GM23248 (cell line): ENCODE results near the gene CTTNBP2. TPM values are rescaled to one million over a fixed set of nuclear protein-coding genes. Genes with fewer than 3 reads are reported as not detected.

Source experiments
- DNase-seq: peaks from one replicate; pipeline ENCODE4 v3.0.0-alpha.2; 2015
- H2AFZ ChIP-seq: fragments of 200-600 bp; sonication (generic); 2 replicates; pipeline ENCODE4 v1.6.1; 2016; ENCODE audit warnings: antibody characterized with exemption
- H3F3A ChIP-seq: fragments of 200-600 bp; sonication (generic); 2 replicates; pipeline ENCODE4 v1.6.1; 2016; ENCODE audit warnings: mild to moderate bottlenecking, antibody characterized with exemption, mixed run types; ENCODE audit not compliant: insufficient read depth
- H3K27ac ChIP-seq: fragments of 200-600 bp; sonication (generic); 2 replicates; pipeline ENCODE4 v1.5.1; 2016; ENCODE audit warnings: mild to moderate bottlenecking
- H3K27me3 ChIP-seq: fragments of 200-600 bp; sonication (generic); replicated peaks from 2 replicates; pipeline ENCODE4 v1.6.1; 2016; ENCODE audit warnings: mild to moderate bottlenecking; ENCODE audit not compliant: insufficient read depth
- H3K36me3 ChIP-seq: fragments of 200-600 bp; sonication (generic); 2 replicates; pipeline ENCODE4 v1.6.1; 2016; ENCODE audit warnings: low read depth, mild to moderate bottlenecking
- H3K4me1 ChIP-seq: fragments of 200-600 bp; sonication (generic); 2 replicates; pipeline ENCODE4 v1.6.1; 2016; ENCODE audit warnings: mild to moderate bottlenecking; ENCODE audit not compliant: insufficient read depth
- H3K4me2 ChIP-seq: fragments of 200-600 bp; sonication (generic); one replicate; pipeline ENCODE4 v1.6.1; 2016; ENCODE audit warnings: mild to moderate bottlenecking; ENCODE audit not compliant: unreplicated experiment
- H3K4me3 ChIP-seq: fragments of 200-600 bp; sonication (generic); 2 replicates; pipeline ENCODE4 v1.5.1; 2016; ENCODE audit warnings: mild to moderate bottlenecking
- H3K79me2 ChIP-seq: fragments of 200-600 bp; sonication (generic); 2 replicates; pipeline ENCODE4 v1.6.1; 2016; ENCODE audit warnings: mild to moderate bottlenecking; ENCODE audit not compliant: insufficient read depth
- H3K9ac ChIP-seq: fragments of 200-600 bp; sonication (generic); 2 replicates; pipeline ENCODE4 v1.6.1; 2016; ENCODE audit warnings: mild to moderate bottlenecking
- H3K9me2 ChIP-seq: fragments of 200-600 bp; sonication (generic); 2 replicates; pipeline ENCODE4 v1.6.1; 2016; ENCODE audit warnings: mixed run types, mild to moderate bottlenecking, moderate library complexity; ENCODE audit not compliant: insufficient read depth
- H3K9me3 ChIP-seq: fragments of 200-600 bp; sonication (generic); one replicate; pipeline ENCODE4 v1.6.1; 2017; ENCODE audit warnings: low read depth
- H4K20me1 ChIP-seq: fragments of 200-600 bp; sonication (generic); 2 replicates; pipeline ENCODE4 v1.6.0; 2016; ENCODE audit not compliant: insufficient read depth
- EZH2 ChIP-seq: fragments of 200-600 bp; sonication (generic); IDR thresholded peaks from 2 replicates; pipeline ENCODE4 v1.6.1; 2018; ENCODE audit warnings: antibody characterized with exemption, mild to moderate bottlenecking; ENCODE audit not compliant: insufficient read depth, poor library complexity, severe bottlenecking
- EZH2phosphoT487 ChIP-seq: fragments of 200-600 bp; sonication (generic); IDR thresholded peaks from 2 replicates; pipeline ENCODE4 v1.6.1; 2018; ENCODE audit warnings: antibody characterized with exemption, moderate library complexity, mild to moderate bottlenecking, low read depth; ENCODE audit not compliant: insufficient read depth
- WGBS, 2 experiments: methylation state at CpG; one replicate each; pipeline ENCODE4 v1.1.6; 2015 to 2017; ENCODE audit warnings: low lambda C conversion rate in 2 of 2, low coverage in 1 of 2; ENCODE audit errors: missing lambda C conversion rate in 2 of 2; 5-methylcytosine and 5-hydroxymethylcytosine counted together
- in situ Hi-C: fragments of 300-500 bp; cut with MboI; formaldehyde crosslinking; loops from 2 replicates; pipeline ENCODE4 v1.15.0; 2020
- polyA plus RNA-seq: library from polyadenylated mRNA; unstranded; fragments of >200 nt; fragmentation: Nextera tagmentation; extraction: Ambion mirVana; gene quantifications from 2 replicates; pipeline ENCODE4 v1.2.1, GENCODE V29; 2016
- total RNA-seq: library from RNA; depleted of rRNA; stranded (reverse); fragments of >200 nt; shearing (Covaris generic); gene quantifications from 2 replicates; pipeline ENCODE4 v1.2.3, GENCODE V29; 2014

CTTNBP2 gene
- total and polyA plus RNA-seq, 2 experiments from 2014 or later: not detected

DNA sequence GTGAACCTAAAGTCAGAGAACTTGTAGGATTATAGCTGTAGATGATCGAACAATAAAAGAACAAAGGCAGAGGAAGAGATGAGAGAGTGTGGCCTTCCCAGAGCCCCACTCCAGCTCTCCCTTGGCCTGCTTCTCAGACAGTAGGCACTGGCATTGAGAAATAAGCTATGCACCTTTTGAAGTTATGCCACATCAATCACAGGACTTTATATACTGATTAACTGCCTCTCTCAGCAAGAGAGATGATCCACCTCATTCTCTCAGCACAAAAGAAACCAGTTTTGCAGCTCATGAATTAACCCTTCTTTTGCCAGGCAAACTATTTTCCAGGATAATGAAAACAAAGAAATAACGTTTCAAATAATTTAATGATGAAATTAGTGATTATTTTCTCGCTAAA, 22.0 kb upstream of the CTTNBP2 start:
- Histone ChIP-seq H3K4me1 (no peaks in the 10 kb centered on the region), H3K9me3 (no peaks in the 10 kb centered on the region), H3K9me2 (no peaks in the 10 kb centered on the region), H3K4me3 (no peak overlapping the region), H3K9ac (no peak overlapping the region), H2AFZ (no peak overlapping the region), H4K20me1 (no peaks in the 10 kb centered on the region), H3K27ac (no peak overlapping the region), H3F3A (no peaks in the 10 kb centered on the region), H3K79me2 (no peaks in the 10 kb centered on the region), H3K27me3 (no peaks in the 10 kb centered on the region), H3K4me2 (no peak overlapping the region), H3K36me3 (no peaks in the 10 kb centered on the region)
- no peak for DNase-seq
- in situ Hi-C loops: no loop called here
- TF ChIP-seq EZH2 (no peak), EZH2phosphoT487 (no peak)
- WGBS, 2 experiments: 3 to 14% methylated on average over 3 of the region's 3 CpGs

- Histone ChIP-seq H3K4me2 (no peak overlapping the region), H3K79me2 (no peaks in the 10 kb centered on the region), H3K4me3 (no peak overlapping the region), H3F3A (no peaks in the 10 kb centered on the region), H3K9me2 (no peaks in the 10 kb centered on the region), H3K27ac (no peak overlapping the region), H3K27me3 (no peaks in the 10 kb centered on the region), H3K36me3 (no peaks in the 10 kb centered on the region), H3K9me3 (no peaks in the 10 kb centered on the region), H3K4me1 (no peaks in the 10 kb centered on the region), H2AFZ (no peak overlapping the region), H4K20me1 (no peaks in the 10 kb centered on the region), H3K9ac (no peak overlapping the region)
- in situ Hi-C loops: no loop called here
- TF ChIP-seq EZH2: no peak
- no peak for TF ChIP-seq EZH2phosphoT487
- WGBS, 2 experiments: 43 to 45% methylated on average over 1 of the region's 1 CpG
- no peak for DNase-seq
Measured at GRCh38 chr7:117894037-117894436, 20.8 kb upstream of the CTTNBP2 start.

- in situ Hi-C loops: no loop called here
- Histone ChIP-seq H3K4me1 (no peaks in the 10 kb centered on the region), H4K20me1 (no peaks in the 10 kb centered on the region), H3K4me2 (no peak overlapping the region), H3K9me2 (no peaks in the 10 kb centered on the region), H3K9ac (no peak overlapping the region), H3K4me3 (no peak overlapping the region), H3K79me2 (no peaks in the 10 kb centered on the region), H3K27me3 (no peaks in the 10 kb centered on the region), H3K36me3 (no peaks in the 10 kb centered on the region), H2AFZ (no peak overlapping the region), H3K9me3 (no peaks in the 10 kb centered on the region), H3F3A (no peaks in the 10 kb centered on the region), H3K27ac (no peak overlapping the region)
- 53 to 62% methylated on average over 2 of the region's 2 CpGs for WGBS, 2 experiments
- TF ChIP-seq EZH2phosphoT487: no peak
- TF ChIP-seq EZH2: no peak
- no peak for DNase-seq
Measured at GRCh38 chr7:117892821-117893220, 19.6 kb upstream of the CTTNBP2 start.

DNA sequence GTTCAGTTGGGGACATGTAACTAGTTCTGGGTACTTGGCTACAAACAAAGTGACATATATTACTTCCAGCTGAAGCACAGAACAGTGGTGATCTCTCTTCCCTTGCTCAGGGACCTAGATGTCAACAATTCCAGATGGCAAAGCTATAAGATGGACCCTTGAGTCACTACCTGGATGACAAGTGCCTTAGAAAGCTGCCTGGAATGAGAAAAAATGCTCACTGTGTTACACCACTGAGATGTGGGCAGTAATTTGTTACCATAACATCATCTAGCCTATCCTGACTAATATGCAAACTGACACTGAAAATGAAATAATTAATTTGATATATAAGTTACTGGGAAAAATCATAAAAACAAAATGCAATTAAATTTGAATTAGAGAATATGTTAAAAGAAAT, 16.4 kb upstream of the CTTNBP2 start:
- H2AFZ ChIP-seq: no peak overlapping the region
- no peaks in the 10 kb centered on the region for H3K4me1 ChIP-seq
- DNase-seq: no peak
- H3K9me3 ChIP-seq: no peaks in the 10 kb centered on the region
- H3K79me2 ChIP-seq: no peaks in the 10 kb centered on the region
- no peak for TF ChIP-seq EZH2phosphoT487
- TF ChIP-seq EZH2: no peak
- H3K27me3 ChIP-seq: no peaks in the 10 kb centered on the region
- no peak overlapping the region for H3K4me2 ChIP-seq
- no peak overlapping the region for H3K27ac ChIP-seq
- no peak overlapping the region for H3K4me3 ChIP-seq
- H3K36me3 ChIP-seq: no peaks in the 10 kb centered on the region
- no peaks in the 10 kb centered on the region for H3F3A ChIP-seq
- in situ Hi-C loops: no loop called here
- no peak overlapping the region for H3K9ac ChIP-seq
- no peaks in the 10 kb centered on the region for H3K9me2 ChIP-seq
- H4K20me1 ChIP-seq: no peaks in the 10 kb centered on the region

DNA sequence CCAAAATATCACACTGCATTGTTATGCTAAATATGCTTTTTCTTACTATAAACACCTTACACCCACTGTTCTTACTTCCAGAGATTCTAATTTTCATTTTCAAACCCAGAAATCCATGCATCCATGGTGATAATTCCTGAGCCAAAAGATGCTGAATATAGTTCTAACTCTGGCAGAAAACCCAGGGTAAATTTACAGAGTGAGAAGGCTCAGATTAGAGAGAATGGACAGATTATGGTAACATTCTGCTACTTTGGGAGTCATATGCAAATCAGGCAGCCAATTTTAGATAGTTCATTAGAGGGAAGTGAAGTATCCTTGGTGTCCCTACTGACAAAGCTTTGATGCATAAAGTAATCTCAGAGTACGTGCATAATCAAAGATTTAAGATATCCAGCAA, 15.4 kb upstream of the CTTNBP2 start:
- in situ Hi-C loops: no loop called here
- Histone ChIP-seq H3K4me1 (no peaks in the 10 kb centered on the region), H3K9ac (no peak overlapping the region), H3K36me3 (no peaks in the 10 kb centered on the region), H2AFZ (no peak overlapping the region), H4K20me1 (no peaks in the 10 kb centered on the region), H3K9me2 (no peaks in the 10 kb centered on the region), H3K4me3 (no peak overlapping the region), H3K27ac (no peak overlapping the region), H3K9me3 (no peaks in the 10 kb centered on the region), H3K27me3 (no peaks in the 10 kb centered on the region), H3K79me2 (no peaks in the 10 kb centered on the region), H3K4me2 (no peak overlapping the region), H3F3A (no peaks in the 10 kb centered on the region)
- no peak for TF ChIP-seq EZH2
- no peak for TF ChIP-seq EZH2phosphoT487
- 12 to 17% methylated on average over 1 of the region's 1 CpG for WGBS, 2 experiments
- DNase-seq: no peak
